GM21381 (cell line): ENCODE results near the gene SMARCD3.

Experiments used
- ATAC-seq: cut with Tn5 transposase; IDR thresholded peaks from one replicate; pipeline ENCODE4 v1.9.1; 2021; ENCODE audit warnings: mild to moderate bottlenecking, moderate library complexity; ENCODE audit not compliant: unreplicated experiment

The SMARCD3 gene

GRCh38 chr7:151238190-151238810, 10.2 kb downstream of the SMARCD3 start:
- ATAC-seq = no peak

DNA sequence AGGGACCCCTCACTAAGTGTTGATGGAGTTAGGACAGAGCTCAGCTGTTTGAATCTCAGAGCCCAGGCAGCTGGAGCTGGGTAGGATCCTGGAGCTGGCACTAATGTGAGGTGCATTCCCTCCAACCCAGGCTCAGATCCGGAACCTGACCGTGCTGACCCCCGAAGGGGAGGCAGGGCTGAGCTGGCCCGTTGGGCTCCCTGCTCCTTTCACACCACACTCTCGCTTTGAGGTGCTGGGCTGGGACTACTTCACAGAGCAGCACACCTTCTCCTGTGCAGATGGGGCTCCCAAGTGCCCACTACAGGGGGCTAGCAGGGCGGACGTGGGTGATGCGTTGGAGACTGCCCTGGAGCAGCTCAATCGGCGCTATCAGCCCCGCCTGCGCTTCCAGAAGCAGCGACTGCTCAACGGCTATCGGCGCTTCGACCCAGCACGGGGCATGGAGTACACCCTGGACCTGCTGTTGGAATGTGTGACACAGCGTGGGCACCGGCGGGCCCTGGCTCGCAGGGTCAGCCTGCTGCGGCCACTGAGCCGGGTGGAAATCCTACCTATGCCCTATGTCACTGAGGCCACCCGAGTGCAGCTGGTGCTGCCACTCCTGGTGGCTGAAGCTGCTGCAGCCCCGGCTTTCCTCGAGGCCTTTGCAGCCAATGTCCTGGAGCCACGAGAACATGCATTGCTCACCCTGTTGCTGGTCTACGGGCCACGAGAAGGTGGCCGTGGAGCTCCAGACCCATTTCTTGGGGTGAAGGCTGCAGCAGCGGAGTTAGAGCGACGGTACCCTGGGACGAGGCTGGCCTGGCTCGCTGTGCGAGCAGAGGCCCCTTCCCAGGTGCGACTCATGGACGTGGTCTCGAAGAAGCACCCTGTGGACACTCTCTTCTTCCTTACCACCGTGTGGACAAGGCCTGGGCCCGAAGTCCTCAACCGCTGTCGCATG, 11.0 kb downstream of the SMARCD3 start:
- ATAC-seq = no peak

- ATAC-seq = no peak
Measured at GRCh38 chr7:151236406-151236805, 12.1 kb downstream of the SMARCD3 start.

- no peak for ATAC-seq
Measured at GRCh38 chr7:151235091-151235787, 13.3 kb downstream of the SMARCD3 start.

DNA sequence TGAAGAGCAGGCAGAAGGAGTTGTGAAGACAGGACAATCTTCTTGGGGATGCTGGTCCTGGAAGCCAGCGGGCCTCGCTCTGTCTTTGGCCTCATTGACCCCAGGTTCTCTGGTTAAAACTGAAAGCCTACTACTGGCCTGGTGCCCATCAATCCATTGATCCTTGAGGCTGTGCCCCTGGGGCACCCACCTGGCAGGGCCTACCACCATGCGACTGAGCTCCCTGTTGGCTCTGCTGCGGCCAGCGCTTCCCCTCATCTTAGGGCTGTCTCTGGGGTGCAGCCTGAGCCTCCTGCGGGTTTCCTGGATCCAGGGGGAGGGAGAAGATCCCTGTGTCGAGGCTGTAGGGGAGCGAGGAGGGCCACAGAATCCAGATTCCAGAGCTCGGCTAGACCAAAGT, 14.7 kb downstream of the SMARCD3 start:
- ATAC-seq = no peak

GRCh38 chr7:151232917-151233701, 15.4 kb downstream of the SMARCD3 start:
- no peak for ATAC-seq

DNA sequence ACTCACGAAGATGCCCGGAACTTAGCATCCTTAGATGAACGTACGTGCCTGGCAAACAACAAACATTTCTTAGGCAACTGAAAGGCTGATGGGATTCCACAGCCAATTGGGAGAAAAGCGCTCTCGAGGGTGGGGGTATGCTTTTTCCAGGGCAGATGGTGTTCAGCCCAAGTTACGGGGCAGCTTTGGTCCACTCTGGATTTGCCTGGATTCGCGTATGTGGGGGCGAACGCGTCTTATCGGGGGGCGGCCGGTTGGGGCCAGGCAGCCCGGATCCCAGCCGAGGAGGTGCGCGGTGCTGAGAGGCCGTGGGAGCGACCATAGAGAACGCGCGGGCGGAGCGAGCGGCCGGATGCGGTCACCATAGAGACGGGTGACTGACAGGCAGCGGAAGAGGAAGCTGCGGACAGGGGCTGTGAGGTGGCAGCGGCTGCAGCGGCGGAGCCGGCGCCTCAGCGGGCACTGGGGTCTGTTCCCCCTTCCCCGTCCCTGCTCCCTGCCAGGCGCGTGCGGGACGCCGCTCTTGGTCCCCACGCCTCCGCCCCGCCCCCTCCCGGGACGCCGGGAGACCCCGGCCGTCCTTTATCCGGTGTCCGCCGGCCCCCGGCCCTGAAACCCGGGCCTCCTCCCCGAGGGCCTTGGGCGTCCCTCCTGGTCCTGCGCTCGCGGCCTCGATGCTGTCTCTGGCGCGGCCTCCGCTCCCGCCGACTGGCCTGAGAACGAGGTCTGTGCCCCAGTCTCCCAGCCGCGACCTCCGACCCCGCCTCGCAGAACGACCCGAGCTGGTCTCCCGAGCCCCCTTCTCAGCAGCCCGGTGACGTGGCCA, 16.2 kb downstream of the SMARCD3 start, which contains the start of gene CHPF2:
TSS of gene CHPF2 (plus strand) at position 393 of the 826 bp plus-strand sequence. CDS start 1,529 bp downstream, outside the sequence.
- ATAC-seq = peak; percentile 97

DNA sequence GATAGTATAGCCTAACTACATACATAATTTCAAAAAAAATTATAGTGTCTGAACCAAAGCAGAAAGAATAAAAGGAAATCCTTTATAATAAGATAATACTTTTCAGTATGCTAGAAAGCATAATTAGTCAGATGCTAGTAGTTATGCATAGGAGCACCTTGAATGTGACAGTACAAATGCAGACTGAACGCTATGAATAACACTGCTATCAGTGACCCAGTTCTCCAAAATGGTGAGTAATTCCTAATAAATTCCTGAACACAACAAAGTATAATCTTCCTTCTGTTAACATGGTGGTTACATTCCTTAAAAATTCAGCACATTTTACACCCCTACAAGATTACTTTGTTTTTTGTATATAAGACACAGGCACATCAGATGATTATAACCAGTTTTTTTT, 17.4 kb downstream of the SMARCD3 start:
- no peak for ATAC-seq

- no peak for ATAC-seq
Measured at GRCh38 chr7:151229249-151229648, 19.2 kb downstream of the SMARCD3 start.

- no peak for ATAC-seq
Measured at GRCh38 chr7:151228024-151228866, 20.2 kb downstream of the SMARCD3 start.

- ATAC-seq = peak; percentile 99
Measured at GRCh38 chr7:151226875-151227782, 21.4 kb downstream of the SMARCD3 start, which contains the start of gene ABCF2. ABCF2 (minus strand) TSS chr7:151227205; CDS start chr7:151226458, 747 bp downstream.

DNA sequence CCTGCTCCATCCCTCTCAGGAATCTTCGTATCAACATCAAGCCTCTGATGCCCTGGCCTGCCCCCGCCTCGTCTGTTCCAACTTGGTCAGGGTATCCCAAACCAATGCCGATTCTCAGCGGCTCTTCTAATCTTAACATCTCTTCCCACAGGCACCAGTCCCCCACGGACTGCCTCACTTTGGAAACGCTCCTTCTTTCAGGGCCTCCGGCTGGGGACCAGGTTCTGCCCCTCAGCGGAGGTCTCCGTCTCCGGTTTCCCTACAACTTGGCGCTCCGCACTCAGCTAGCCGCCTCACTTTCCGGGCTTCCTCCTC, 22.0 kb downstream of the SMARCD3 start:
- ATAC-seq = no peak

GRCh38 chr7:151225948-151226510, 22.5 kb downstream of the SMARCD3 start:
- ATAC-seq = no peak

- no peak for ATAC-seq
Measured at GRCh38 chr7:151223728-151224127, 24.8 kb downstream of the SMARCD3 start.

- no peak for ATAC-seq
Measured at GRCh38 chr7:151218170-151218569, 30.3 kb downstream of the SMARCD3 start.

- ATAC-seq = no peak
Measured at GRCh38 chr7:151215396-151215795, 33.1 kb downstream of the SMARCD3 start.

DNA sequence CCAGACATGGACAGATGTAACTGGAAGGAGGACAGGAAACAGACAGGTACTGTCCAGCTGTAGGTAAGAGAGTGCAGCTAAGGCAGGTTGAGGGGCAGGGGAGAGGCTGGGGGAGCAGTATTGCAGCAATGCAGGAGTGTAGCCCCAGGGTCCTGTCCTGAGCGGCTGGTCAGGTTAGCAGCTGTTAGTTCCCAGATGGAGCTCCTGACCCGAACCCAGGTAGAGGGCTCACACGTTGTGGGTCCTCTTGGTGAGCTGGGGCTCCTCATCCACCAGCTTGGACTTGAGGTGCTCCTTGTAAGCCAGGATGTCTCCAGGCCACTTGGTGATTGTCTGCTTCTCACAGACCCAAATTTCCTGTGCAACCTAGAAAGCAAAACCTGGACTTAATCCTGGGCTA, 34.7 kb downstream of the SMARCD3 start:
- no peak for ATAC-seq

- no peak for ATAC-seq
Measured at GRCh38 chr7:151212626-151213025, 35.9 kb downstream of the SMARCD3 start.
